Measurements from ENCODE around the gene MLN.
A peak's percentile ranks its signal among the peaks of the same experiment; 100 is the strongest.

The MLN gene

DNA sequence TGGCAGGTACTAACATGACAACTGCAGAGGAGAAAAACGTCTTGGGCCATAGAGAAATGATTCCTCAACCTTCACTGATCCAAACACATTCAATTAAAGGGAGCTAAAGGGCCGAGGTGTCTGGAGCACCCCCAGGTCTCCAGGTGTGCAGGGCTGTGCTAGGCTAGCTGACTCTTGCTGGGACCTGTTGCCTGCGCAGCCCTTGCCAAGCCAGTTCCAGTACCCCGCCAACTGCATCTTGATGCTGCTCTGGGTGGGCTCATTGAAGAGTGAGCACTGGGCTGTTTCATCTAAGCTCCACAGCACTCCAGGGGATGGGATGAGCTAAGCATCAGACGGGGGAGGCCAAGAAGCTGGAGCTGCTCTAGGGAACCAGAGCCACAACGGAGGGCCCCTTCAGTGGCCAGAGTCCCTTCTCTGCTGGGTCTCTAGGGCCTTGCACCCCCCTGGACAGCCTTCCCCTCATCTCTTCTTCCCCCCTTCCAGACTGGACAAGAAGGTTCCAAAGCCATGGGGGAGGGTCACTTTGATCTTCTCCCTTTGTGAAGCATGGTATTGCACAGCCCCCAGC is 30.8 kb downstream of the MLN start:
- Histone ChIP-seq H3K9me3 (ENCODE audit: insufficient read depth, low read length) (no peaks in the 10 kb centered on the region), H3K27me3 (ENCODE audit: insufficient read depth, insufficient read length) (no peaks in the 10 kb centered on the region), H3K4me1 (ENCODE audit: insufficient read depth, insufficient read length) (peaks cover 31% of the 10 kb centered on the region), H3K9ac (ENCODE audit: insufficient read length, low read depth) (no peak overlapping the region), H3K4me3 (ENCODE audit: insufficient read length, low read depth) (no peak overlapping the region), H3K36me3 (ENCODE audit: insufficient read depth, insufficient read length, low read length) (peaks cover 56% of the 10 kb centered on the region)
- DNase-seq (ENCODE audit: low read depth, low spot score): no peak
- TF ChIP-seq YY1 (IDR thresholded peaks at IDR 0.05; ENCODE audit: insufficient read depth, insufficient read length) (no peak), ZNF274 (IDR thresholded peaks at IDR 0.05; ENCODE audit: low read depth, low read length) (no peak), SUZ12 (IDR thresholded peaks at IDR 0.05; ENCODE audit: extremely low read depth, insufficient read depth, insufficient read length) (no peak)

DNA sequence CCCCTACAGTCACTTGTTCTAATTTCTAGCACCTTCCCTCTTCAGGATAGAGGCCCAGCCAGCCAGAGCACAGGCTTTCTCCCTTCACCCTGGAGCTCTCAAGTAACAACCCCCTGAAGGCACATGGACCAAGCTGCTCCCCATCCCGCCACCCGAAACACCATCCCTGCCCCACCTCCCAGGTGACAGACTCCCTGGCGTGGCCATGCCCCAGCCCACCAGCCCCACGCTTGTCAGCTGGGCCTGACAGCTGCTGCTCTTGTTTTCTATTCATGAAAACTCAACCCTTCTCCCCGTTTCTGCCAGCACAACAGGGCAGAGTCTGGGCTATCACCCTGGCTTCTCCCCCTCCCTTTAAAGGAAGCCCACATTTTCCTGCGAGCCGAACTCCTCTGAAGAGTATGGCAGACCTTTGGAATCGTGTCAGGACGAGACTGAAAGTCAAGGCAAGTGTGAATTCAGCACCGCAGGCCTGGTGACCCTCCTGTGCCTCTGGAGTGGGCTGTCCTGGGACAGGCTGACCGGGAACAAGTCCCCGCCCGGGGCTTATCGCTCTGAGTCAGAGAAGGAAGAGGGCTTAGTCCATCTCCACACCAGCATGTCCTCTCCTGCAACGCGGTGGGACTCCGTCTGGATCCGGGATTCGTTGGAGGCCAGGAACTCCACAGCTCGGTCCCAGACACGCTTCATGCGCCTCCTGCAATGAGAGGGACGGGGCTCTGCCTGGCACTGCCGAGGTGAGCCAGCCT is 31.5 kb downstream of the MLN start:
- TF ChIP-seq SUZ12 (IDR thresholded peaks at IDR 0.05; ENCODE audit: extremely low read depth, insufficient read depth, insufficient read length) (no peak), ZNF274 (IDR thresholded peaks at IDR 0.05; ENCODE audit: low read depth, low read length) (no peak), YY1 (IDR thresholded peaks at IDR 0.05; ENCODE audit: insufficient read depth, insufficient read length) (no peak)
- Histone ChIP-seq H3K4me1 (ENCODE audit: insufficient read depth, insufficient read length) (peaks cover 26% of the 10 kb centered on the region), H3K9me3 (ENCODE audit: insufficient read depth, low read length) (no peaks in the 10 kb centered on the region), H3K4me3 (ENCODE audit: insufficient read length, low read depth) (no peak overlapping the region), H3K9ac (ENCODE audit: insufficient read length, low read depth) (peak overlapping the region; percentile 57), H3K27me3 (ENCODE audit: insufficient read depth, insufficient read length) (no peaks in the 10 kb centered on the region), H3K36me3 (ENCODE audit: insufficient read depth, insufficient read length, low read length) (peaks cover 48% of the 10 kb centered on the region)
- no peak for DNase-seq (ENCODE audit: low read depth, low spot score)

DNA sequence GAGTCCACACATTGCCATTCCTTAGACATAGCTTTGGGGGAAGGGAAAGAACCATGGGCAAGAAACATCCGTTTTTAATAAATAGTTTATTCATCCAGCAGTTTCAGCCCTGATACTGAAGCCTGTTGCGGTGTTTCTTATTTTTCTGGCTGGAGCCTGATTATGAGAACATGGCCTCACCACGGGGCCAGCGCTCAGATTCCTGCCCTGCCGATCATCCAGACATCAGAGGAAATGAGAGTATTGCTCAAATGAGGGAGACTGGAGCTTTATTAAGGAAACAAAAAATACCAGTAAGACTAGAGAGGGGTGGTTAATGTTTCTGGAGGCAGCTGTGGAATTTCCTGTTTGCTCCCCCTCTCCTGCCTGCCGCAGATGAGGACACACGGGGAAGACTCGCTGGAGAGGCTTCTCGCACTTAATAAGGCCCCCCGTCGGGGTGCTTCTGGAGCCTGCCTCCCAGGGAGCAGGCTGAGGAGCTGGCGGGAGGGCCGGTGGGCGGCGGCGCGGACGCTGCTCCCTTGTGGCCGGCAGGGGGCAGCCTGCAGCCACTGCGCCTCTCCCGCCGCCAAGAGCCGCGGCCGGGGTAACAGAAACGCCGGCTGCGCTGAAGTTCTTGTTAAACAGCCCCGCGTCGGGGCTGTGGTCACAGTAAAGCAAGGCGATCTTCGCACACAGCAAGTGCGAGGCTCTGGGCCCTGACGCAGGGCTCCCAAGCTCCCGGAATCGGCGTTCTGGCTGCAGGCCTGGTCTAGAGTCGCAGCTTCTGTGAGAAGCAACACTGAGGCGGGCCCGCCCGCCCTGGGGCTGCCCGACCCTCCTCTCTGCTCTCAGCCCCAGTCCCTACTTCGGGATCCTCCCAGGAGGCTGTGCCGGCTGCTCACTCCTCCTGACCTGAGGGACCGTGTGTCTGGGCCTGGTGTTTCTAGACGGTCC is 32.4 kb downstream of the MLN start:
- peak overlapping the region; percentile 57 for H3K9ac ChIP-seq (ENCODE audit: insufficient read length, low read depth)
- no peaks in the 10 kb centered on the region for H3K9me3 ChIP-seq (ENCODE audit: insufficient read depth, low read length)
- H3K36me3 ChIP-seq (ENCODE audit: insufficient read depth, insufficient read length, low read length): peaks cover 40% of the 10 kb centered on the region
- TF ChIP-seq SUZ12 (IDR thresholded peaks at IDR 0.05; ENCODE audit: extremely low read depth, insufficient read depth, insufficient read length) (no peak), ZNF274 (IDR thresholded peaks at IDR 0.05; ENCODE audit: low read depth, low read length) (no peak), YY1 (IDR thresholded peaks at IDR 0.05; ENCODE audit: insufficient read depth, insufficient read length) (no peak)
- no peak for DNase-seq (ENCODE audit: low read depth, low spot score)
- no peak overlapping the region for H3K4me3 ChIP-seq (ENCODE audit: insufficient read length, low read depth)
- peaks cover 23% of the 10 kb centered on the region for H3K4me1 ChIP-seq (ENCODE audit: insufficient read depth, insufficient read length)
- H3K27me3 ChIP-seq (ENCODE audit: insufficient read depth, insufficient read length): no peaks in the 10 kb centered on the region

DNA sequence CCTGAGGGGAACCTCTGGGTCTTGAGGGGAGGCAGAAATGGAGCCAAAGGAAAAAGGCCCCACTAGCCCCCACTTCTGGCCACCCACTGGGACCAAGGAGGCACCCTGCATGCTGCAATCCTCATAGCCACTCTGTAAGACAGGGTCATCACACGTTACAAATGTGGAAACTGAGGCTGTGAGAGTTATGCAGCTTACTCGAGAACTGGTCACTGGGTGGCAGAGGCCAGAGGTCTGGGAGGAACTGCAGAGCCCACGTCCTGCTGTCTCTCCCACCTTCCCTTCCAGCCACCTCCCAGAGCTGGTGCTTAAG is 33.0 kb downstream of the MLN start:
- no peak overlapping the region for H3K4me3 ChIP-seq (ENCODE audit: insufficient read length, low read depth)
- TF ChIP-seq SUZ12 (IDR thresholded peaks at IDR 0.05; ENCODE audit: extremely low read depth, insufficient read depth, insufficient read length) (no peak), YY1 (IDR thresholded peaks at IDR 0.05; ENCODE audit: insufficient read depth, insufficient read length) (no peak), ZNF274 (IDR thresholded peaks at IDR 0.05; ENCODE audit: low read depth, low read length) (no peak)

DNA sequence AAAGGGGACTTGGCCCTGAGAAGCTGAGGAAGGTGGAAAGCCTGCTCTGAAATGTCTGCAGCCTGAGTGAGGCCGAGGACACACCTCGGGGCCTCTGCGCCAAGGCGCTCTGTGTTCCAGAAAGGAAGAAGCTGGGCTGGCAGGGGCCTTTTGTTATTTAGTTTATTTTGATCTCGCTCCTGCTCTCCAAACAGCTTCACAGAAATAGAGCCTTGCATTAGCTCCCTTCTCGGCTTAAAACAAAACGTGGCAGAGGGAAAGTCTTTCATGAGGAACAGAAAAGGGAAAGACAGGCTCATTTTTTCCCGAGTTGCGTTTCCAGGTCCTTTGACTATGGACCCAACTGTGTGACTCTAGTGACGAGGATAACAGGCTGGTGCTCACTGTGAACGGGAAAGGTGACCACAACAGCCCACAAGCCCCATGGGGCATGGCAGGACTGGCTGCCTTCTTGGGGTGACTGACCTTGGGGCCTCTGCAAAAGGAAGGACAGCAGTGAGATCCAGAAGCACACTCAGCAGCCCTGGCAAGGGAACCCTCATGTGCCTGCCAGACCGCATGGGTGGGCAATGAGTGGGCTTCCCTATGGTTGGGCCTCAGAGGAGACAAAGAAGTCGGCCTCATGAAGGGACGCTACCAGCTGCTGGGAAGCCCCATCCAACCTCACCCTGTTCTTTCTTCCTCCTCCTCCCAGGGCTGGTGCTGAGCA is 33.5 kb downstream of the MLN start:
- H3K27me3 ChIP-seq (ENCODE audit: insufficient read depth, insufficient read length): no peaks in the 10 kb centered on the region
- no peaks in the 10 kb centered on the region for H3K9me3 ChIP-seq (ENCODE audit: insufficient read depth, low read length)
- H3K36me3 ChIP-seq (ENCODE audit: insufficient read depth, insufficient read length, low read length): peaks cover 29% of the 10 kb centered on the region
- TF ChIP-seq ZNF274 (IDR thresholded peaks at IDR 0.05; ENCODE audit: low read depth, low read length) (no peak), SUZ12 (IDR thresholded peaks at IDR 0.05; ENCODE audit: extremely low read depth, insufficient read depth, insufficient read length) (no peak), YY1 (IDR thresholded peaks at IDR 0.05; ENCODE audit: insufficient read depth, insufficient read length) (no peak)
- H3K4me3 ChIP-seq (ENCODE audit: insufficient read length, low read depth): no peak overlapping the region
- H3K4me1 ChIP-seq (ENCODE audit: insufficient read depth, insufficient read length): peaks cover 23% of the 10 kb centered on the region
- DNase-seq (ENCODE audit: low read depth, low spot score): no peak
- H3K9ac ChIP-seq (ENCODE audit: insufficient read length, low read depth): peak overlapping the region; percentile 62

More for the DNA sequence above, 33.0 kb downstream of the MLN start:
- Histone ChIP-seq H3K9me3 (ENCODE audit: insufficient read depth, low read length) (no peaks in the 10 kb centered on the region), H3K4me1 (ENCODE audit: insufficient read depth, insufficient read length) (peaks cover 23% of the 10 kb centered on the region), H3K27me3 (ENCODE audit: insufficient read depth, insufficient read length) (no peaks in the 10 kb centered on the region), H3K9ac (ENCODE audit: insufficient read length, low read depth) (peak overlapping the region; percentile 62), H3K36me3 (ENCODE audit: insufficient read depth, insufficient read length, low read length) (peaks cover 34% of the 10 kb centered on the region)
- DNase-seq (ENCODE audit: low read depth, low spot score): no peak

DNA sequence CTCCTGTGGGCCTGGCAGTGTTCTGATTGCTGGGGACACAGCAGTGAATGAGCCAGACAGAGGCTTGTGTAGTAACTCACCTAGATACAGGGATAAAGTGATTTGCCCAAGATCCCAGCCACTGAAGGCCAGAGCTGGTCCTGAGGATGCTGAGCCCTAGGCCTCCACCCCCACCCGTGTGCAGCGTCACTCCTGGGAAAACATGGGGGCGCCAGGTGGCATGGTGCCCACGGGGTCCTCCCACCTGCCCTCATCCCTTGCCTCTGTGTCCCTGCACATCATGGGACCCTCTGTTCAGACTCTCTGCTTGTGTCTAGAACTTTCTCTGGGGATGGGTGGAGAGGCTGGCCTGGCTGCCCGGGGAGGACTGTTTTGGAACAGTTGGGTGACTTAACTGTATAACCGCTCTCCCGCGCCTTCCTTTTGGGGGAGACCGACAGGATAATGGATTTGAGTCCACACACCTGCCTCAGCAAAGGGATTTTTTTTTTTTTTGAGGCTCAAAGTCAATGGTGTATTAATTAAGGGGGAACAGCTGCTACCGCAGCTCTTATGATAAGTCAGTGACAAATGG is 34.5 kb downstream of the MLN start:
- Histone ChIP-seq H3K4me1 (ENCODE audit: insufficient read depth, insufficient read length) (peaks cover 23% of the 10 kb centered on the region), H3K27me3 (ENCODE audit: insufficient read depth, insufficient read length) (no peaks in the 10 kb centered on the region), H3K9ac (ENCODE audit: insufficient read length, low read depth) (peak overlapping the region; percentile 42), H3K4me3 (ENCODE audit: insufficient read length, low read depth) (no peak overlapping the region), H3K36me3 (ENCODE audit: insufficient read depth, insufficient read length, low read length) (peaks cover 20% of the 10 kb centered on the region), H3K9me3 (ENCODE audit: insufficient read depth, low read length) (no peaks in the 10 kb centered on the region)
- TF ChIP-seq SUZ12 (IDR thresholded peaks at IDR 0.05; ENCODE audit: extremely low read depth, insufficient read depth, insufficient read length) (no peak), ZNF274 (IDR thresholded peaks at IDR 0.05; ENCODE audit: low read depth, low read length) (no peak), YY1 (IDR thresholded peaks at IDR 0.05; ENCODE audit: insufficient read depth, insufficient read length) (no peak)
- DNase-seq (ENCODE audit: low read depth, low spot score): no peak
